ENCODE results near the gene SCN10A.

DNA sequence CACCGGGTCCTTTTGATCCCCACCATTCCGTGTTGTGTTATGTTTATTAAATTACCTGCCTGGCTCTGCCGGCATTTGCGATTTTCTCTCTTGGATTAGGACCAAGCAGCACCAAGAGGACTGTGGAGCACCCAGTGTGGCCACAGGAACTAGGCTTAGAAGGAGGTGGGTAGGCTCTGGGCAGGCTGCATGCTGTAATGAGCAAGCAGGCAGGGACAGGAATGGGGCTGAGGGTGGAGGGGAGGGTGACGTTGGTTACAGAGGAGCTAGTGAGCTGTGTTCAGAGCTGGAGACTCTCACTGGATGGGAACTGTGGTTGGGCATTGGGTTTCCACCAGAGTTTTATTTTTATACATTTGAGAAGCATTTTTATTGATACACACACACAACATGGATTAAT, 158.6 kb downstream of the SCN10A start:
- TF ChIP-seq, protein P1, sequence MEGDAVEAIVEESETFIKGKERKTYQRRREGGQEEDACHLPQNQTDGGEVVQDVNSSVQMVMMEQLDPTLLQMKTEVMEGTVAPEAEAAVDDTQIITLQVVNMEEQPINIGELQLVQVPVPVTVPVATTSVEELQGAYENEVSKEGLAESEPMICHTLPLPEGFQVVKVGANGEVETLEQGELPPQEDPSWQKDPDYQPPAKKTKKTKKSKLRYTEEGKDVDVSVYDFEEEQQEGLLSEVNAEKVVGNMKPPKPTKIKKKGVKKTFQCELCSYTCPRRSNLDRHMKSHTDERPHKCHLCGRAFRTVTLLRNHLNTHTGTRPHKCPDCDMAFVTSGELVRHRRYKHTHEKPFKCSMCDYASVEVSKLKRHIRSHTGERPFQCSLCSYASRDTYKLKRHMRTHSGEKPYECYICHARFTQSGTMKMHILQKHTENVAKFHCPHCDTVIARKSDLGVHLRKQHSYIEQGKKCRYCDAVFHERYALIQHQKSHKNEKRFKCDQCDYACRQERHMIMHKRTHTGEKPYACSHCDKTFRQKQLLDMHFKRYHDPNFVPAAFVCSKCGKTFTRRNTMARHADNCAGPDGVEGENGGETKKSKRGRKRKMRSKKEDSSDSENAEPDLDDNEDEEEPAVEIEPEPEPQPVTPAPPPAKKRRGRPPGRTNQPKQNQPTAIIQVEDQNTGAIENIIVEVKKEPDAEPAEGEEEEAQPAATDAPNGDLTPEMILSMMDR (IDR thresholded peaks at IDR 0.05; ENCODE audit: poor library complexity): no peak
- TF ChIP-seq EZH2phosphoT487 (IDR thresholded peaks at IDR 0.05; ENCODE audit: low read depth, severe bottlenecking, unreplicated experiment): no peak
- TF ChIP-seq EZH2 (IDR thresholded peaks at IDR 0.05; ENCODE audit: borderline replicate concordance): no peak

Measured in hepatocyte (in vitro differentiated cells).